ENCODE data around the gene STAG1.
"Not testable (repeated sequence)": the region's sequence is repeated elsewhere in the genome, so short reads cannot be mapped to it uniquely, and the experiment has no call there.

The STAG1 gene

DNA sequence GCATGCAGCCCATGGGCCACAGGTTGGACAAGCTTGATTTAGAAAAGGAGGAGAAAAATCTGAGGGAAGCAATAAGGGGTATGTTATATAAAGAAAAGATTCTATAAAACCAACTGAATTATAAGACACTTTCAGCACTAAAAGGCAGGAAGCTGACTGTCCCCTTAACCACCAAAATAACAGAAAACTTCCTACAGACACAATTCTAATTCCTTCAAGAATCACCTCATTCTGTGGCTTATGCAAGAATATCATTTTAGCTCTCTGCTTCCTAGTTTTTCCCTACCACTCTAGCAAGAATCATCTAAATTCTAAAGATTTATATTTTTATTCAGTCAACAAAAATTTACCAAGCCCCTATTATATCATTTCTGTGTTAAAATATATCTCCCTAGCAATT is 6.3 kb downstream of the STAG1 start:
- DNase-seq: no peak

DNA sequence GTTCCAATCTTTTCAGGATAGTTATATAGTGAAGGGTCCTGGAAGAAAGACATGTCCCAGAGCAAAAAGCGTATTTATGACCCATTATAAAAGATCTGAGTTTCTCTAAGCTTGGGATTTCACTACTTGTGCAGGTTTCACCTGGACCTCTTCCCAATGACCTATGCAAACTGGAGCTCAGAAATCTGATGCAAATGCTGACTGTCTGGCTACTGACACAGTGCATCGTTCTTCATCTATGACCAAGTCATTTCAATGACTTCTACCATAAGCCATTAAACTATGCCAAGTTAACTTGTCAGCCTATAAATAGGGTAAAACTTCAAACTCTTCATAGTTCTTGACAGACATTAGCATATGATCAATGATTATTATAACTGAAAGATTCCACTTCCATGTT is 11.1 kb downstream of the STAG1 start:
- no peak for DNase-seq

GRCh38 chr3:136740351-136740958 is 11.7 kb downstream of the STAG1 start:
- DNase-seq: no peak

GRCh38 chr3:136736950-136737349 is 15.2 kb downstream of the STAG1 start:
- DNase-seq: peak in 2 of 4 experiments; percentile 21 to 26

DNA sequence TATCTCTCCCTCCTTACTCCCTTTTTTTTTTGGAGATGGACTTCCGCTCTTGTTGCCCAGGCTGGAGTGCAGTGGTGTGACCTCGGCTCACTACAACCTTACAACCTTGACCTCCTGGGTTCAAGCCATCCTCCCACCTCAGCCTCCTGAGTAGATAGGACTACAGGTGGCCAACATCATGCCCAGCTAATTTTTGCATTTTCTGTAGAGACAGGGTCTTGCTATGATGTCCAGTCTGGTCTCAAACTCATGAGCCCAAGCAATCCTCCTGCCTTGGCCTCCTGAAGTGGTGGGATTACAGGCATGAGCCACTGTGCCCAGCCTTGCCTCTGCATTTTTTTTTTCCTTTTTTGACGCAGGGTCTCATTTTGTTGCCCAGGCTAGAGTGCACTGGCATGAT is 17.1 kb downstream of the STAG1 start:
- no peak for DNase-seq

GRCh38 chr3:136734382-136735070 is 17.7 kb downstream of the STAG1 start:
- DNase-seq: no peak

- DNase-seq: no peak
These were observed 18.8 kb downstream of the STAG1 start for GRCh38 chr3:136733317-136733833.

GRCh38 chr3:136731274-136731884 is 20.8 kb downstream of the STAG1 start:
- DNase-seq: no peak

- no peak for DNase-seq
These were observed 21.4 kb downstream of the STAG1 start for GRCh38 chr3:136730595-136731273.

- peak in 3 of 4 experiments; percentile 6 to 20 (median 15) for DNase-seq
These were observed 23.3 kb downstream of the STAG1 start for GRCh38 chr3:136728918-136729317.

DNA sequence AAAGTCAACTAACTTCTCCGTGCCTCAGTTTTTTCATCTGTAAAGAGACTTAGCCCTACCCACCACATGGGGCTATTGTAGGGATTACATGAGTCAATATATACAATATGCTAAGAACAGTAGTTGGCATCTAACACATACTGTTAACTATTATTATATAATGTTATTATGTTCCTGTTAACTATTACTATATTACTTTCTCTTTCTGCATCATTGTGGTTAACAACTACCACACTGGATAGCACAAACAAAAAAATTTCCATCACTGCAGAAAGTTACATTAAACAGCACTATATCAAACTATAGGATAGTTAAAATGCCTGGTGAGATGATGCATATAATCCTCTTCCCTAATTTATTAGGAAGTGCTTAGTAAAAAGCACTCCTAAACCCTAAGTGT is 23.7 kb downstream of the STAG1 start:
- peak in 1 of 4 experiments; percentile 5 for DNase-seq

GRCh38 chr3:136725468-136725867 is 26.7 kb downstream of the STAG1 start:
- no peak for DNase-seq

- DNase-seq: not testable (repeated sequence)
These were observed 29.3 kb downstream of the STAG1 start for GRCh38 chr3:136722916-136723315.

- DNase-seq: peak in 1 of 4 experiments; percentile 9
These were observed 29.8 kb downstream of the STAG1 start for GRCh38 chr3:136722399-136722798.

GRCh38 chr3:136720091-136720490 is 32.1 kb downstream of the STAG1 start:
- no peak for DNase-seq

DNA sequence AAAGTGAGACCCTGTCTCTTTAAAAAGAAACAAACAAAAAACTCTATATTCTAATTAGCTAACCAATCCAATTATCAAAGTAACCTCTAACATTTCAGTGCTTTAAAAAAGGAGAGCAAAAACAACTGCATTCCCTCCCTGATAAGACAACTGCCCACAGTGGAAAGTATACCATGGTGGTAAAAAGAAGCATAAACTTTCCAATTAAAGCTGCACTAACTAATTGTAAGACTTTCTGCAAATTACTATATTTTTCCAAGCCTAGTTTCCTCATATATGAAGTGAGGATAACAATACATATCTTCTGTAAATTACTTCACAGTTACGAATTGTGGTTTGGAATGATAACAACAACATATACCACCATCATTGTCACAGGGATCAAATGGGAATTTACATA is 35.5 kb downstream of the STAG1 start:
- DNase-seq: no peak

DNA sequence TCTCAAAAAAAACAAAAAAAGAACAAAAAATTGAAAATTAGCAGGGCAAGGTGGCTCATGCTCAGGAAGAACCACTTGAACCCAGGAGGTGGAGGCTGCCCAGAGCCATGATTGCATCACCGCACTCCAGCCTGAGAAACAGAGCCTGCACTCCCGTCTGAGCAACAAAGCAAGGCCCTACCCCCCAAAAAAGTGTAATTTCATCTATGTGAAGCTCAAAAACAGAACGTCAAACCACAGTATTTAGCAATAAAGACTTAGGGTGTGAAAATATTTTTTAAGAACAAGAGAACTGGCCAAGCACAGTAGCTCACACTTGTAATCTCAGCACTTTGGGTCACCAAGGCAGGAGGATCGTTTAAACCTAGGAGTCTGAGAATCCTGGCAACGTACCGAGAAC is 38.2 kb downstream of the STAG1 start:
- DNase-seq: peak; percentile 33 to 62 (median 50)

GRCh38 chr3:136712941-136713340 is 39.2 kb downstream of the STAG1 start:
- DNase-seq: peak in 3 of 4 experiments; percentile 26 to 56 (median 55)

GRCh38 chr3:136711888-136712287 is 40.3 kb downstream of the STAG1 start:
- not testable (repeated sequence) for DNase-seq

GRCh38 chr3:136711277-136711676 is 40.9 kb downstream of the STAG1 start:
- no peak for DNase-seq

- DNase-seq: not testable (repeated sequence)
These were observed 42.4 kb downstream of the STAG1 start for GRCh38 chr3:136709775-136710174.

DNA sequence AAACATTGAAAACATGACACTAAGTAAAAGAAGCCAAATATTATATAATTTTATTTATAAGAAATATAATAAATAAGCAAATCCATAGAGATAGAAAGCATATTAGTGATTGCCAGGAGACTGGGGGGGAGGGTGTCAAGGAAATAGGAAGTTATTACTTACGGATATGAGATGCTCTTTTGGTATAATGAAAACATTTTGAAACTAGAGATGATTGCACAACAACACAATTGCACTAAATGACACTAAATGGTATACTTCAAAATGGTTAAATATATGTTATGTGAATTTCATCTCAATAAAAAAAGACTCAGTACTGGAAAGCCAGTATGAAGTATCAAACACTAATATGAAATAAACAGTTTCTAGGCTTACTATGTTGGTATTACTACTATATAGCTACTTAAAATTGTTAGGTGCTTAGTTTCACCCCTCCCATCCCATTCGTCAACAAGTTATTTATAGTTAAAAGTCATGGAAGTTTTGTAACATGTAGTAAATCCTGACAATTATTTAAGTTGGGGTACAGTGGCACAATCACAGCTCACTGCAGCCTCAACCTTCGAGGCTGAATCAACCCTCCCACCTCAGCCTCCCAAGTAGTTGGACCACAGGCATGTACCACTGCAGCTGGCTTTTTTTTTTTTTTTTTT is 43.7 kb downstream of the STAG1 start:
- peak in 3 of 4 experiments; percentile 21 to 65 (median 60) for DNase-seq

- no peak for DNase-seq
These were observed 48.7 kb downstream of the STAG1 start for GRCh38 chr3:136703429-136703828.

Measured in suppressor macrophage (primary cell).